SU-DHL-6 (cell line): Measurements from ENCODE around the gene SPECC1.

Experiments
- CTCF ChIP-seq: fragments of 200-600 bp; sonication (generic); IDR thresholded peaks from one replicate; pipeline ENCODE4 v1.5.1; 2017; ENCODE audit warnings: antibody characterized with exemption, mild to moderate bottlenecking, low read length, moderate library complexity; ENCODE audit not compliant: insufficient read depth, poor library complexity, severe bottlenecking
- EZH2phosphoT487 ChIP-seq: fragments of 200-600 bp; sonication (generic), shearing (Covaris generic); conservative IDR thresholded peaks from 2 replicates; pipeline ENCODE4 v1.6.1; 2018; ENCODE audit warnings: mild to moderate bottlenecking, antibody characterized with exemption, low read length, moderate library complexity, mixed read lengths

GRCh38 chr17:19987897-19988296 is 21.3 kb upstream of the SPECC1 start:
- no peak for TF ChIP-seq CTCF
- TF ChIP-seq EZH2phosphoT487: no peak
